Stomach smooth muscle (tissue), 2 donors: Measurements from ENCODE around the gene RALBP1.

Experiments used
- H3K27ac ChIP-seq: one replicate; pipeline ENCODE4 v1.7.0; 2013; ENCODE audit warnings: mild to moderate bottlenecking, low read length, inconsistent platforms
- H3K27me3 ChIP-seq, 2 donors: one replicate each; pipeline ENCODE4 v1.7.0; 2013; ENCODE audit warnings: low read length in 2 of 2; ENCODE audit not compliant: insufficient read depth in 2 of 2, control insufficient read depth in 1 of 2
- H3K36me3 ChIP-seq, 2 donors: one replicate each; pipeline ENCODE4 v1.7.0; 2013; ENCODE audit warnings: low read length in 2 of 2; ENCODE audit not compliant: control insufficient read depth in 2 of 2, insufficient read depth in 2 of 2
- H3K4me1 ChIP-seq: one replicate; pipeline ENCODE4 v1.7.0; 2013; ENCODE audit warnings: low read length; ENCODE audit not compliant: control insufficient read depth, insufficient read depth
- H3K4me3 ChIP-seq, 2 donors: one replicate each; pipeline ENCODE4 v1.7.0; 2013; ENCODE audit warnings: low read length in 2 of 2
- H3K9ac ChIP-seq, 2 donors: one replicate each; pipeline ENCODE4 v1.7.0; 2013; ENCODE audit warnings: low read length in 2 of 2, mild to moderate bottlenecking in 1 of 2
- H3K9me3 ChIP-seq, 2 donors: one replicate each; pipeline ENCODE4 v1.7.0; 2013; ENCODE audit warnings: low read length in 2 of 2; ENCODE audit not compliant: control insufficient read depth in 2 of 2
- donor health status: healthy.
- donor health status: Pancreatic carcinoma.

RALBP1 gene

DNA sequence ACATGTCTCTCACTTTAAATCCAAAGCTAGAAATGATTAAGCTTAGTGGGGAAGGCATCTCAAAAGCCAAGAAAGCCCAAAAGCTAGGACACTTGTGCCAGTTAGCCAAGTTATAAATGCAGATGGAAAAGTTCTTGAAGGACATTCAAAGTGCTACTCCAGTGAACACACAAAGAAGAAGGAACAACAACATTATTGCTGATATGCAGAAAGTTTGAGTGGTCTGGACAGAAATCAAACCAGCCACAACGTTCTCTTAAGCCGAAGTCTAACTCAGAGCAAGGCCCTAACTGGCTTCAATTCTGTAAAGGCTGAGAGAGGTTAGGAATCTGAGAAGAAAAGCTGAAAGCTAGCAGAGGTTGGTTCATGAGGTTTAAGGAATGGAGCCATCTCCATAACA, 90.1 kb downstream of the RALBP1 start:
- H3K4me1 ChIP-seq: peaks cover 18% of the 10 kb centered on the region
- H3K27ac ChIP-seq: no peak overlapping the region
- H3K36me3 ChIP-seq: peaks cover 21 to 30% of the 10 kb centered on the region in 2 donors
- H3K9me3 ChIP-seq: no peaks in the 10 kb centered on the region
- H3K4me3 ChIP-seq: no peak overlapping the region
- no peaks in the 10 kb centered on the region for H3K27me3 ChIP-seq
- no peak overlapping the region for H3K9ac ChIP-seq

DNA sequence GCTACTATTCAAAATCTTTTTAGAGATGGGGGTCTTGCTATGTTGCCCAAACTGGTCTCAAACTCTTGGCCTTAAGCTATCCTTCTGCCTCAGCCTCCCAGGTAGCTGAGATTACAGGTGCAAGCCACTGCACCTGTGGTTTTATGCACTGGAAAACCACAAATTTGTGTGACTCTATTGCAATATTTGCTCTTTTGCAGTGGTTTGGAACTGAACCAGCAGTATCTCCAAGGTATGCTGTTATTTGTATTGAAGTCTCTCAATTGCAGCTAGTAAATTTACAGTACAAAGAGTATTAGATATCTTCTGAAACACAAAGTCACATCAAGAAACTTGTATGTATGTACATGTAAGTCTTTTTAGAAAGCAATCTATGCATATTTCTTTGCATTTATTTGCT, 92.9 kb downstream of the RALBP1 start:
- H3K9ac ChIP-seq: no peak overlapping the region
- no peaks in the 10 kb centered on the region for H3K9me3 ChIP-seq
- peaks cover 14% of the 10 kb centered on the region for H3K4me1 ChIP-seq
- H3K27ac ChIP-seq: no peak overlapping the region
- H3K4me3 ChIP-seq: no peak overlapping the region
- no peaks in the 10 kb centered on the region for H3K27me3 ChIP-seq
- H3K36me3 ChIP-seq: peaks cover 18 to 32% of the 10 kb centered on the region in 2 donors

DNA sequence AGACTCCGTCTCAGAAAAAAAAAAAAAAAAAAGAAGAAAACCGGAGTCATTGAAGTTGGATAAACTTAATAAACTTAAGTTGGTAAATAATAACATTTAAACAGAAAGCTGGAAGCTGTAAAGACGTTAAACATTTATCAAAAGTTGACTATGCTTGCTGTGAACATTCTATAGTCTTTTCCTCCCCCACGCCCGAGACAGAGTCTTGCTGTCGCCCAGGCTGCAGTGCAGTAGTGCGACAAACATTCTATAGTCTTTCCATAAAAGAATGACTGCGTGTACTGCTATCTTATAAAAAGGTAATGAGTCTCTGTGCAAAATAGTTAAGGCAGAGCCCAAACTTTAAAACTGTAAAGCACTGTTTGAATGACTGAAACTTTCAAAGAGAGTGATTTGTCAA, 93.9 kb downstream of the RALBP1 start:
- Histone ChIP-seq H3K9ac (no peak overlapping the region), H3K27me3 (no peaks in the 10 kb centered on the region), H3K4me3 (no peak overlapping the region), H3K9me3 (no peaks in the 10 kb centered on the region), H3K36me3 (peaks cover 18 to 32% of the 10 kb centered on the region in 2 donors), H3K27ac (no peak overlapping the region), H3K4me1 (peaks cover 10% of the 10 kb centered on the region)

DNA sequence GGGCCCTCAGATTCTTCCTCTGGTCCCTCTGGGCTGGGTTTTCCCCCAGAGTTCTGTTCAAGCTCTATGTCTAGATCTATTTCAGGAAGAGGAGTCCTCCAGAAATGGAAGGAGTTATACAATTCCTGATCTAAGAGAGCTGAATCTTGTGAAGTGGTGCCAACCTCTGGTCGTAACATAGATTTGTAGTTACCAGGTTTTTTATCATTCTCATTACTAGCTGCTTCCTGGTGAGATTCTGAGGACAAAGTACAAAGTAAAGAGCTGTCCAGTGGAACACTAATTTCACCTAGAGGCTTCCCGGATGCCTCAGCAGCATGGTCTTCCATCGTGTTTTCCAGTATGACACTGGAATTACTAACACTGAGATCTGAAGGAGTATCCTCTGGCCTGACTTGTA, 94.9 kb downstream of the RALBP1 start:
- Histone ChIP-seq H3K9me3 (no peaks in the 10 kb centered on the region), H3K4me1 (peaks cover 4% of the 10 kb centered on the region), H3K4me3 (no peak overlapping the region), H3K9ac (no peak overlapping the region), H3K27ac (no peak overlapping the region), H3K27me3 (no peaks in the 10 kb centered on the region), H3K36me3 (peaks cover 18 to 32% of the 10 kb centered on the region in 2 donors)

DNA sequence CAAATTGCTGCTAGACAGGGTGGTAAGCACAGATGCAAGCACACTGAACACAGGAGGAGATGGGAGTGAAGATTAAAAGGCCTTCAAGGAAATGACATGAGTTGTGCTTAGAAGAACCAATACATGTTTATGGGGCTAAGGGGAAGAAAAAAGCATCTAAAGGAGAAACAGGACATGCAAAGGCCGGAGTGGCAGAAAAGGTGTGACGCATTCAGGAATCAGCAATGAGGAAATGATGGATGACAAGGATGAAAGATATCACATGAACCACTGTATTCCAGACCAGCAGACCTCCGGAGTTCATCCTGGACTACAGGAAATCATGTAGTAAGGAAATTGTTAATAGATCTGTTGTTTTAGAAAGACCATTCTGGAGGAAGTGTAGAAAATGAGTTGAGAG, 96.2 kb downstream of the RALBP1 start:
- Histone ChIP-seq H3K9me3 (no peaks in the 10 kb centered on the region), H3K27me3 (no peaks in the 10 kb centered on the region), H3K4me1 (no peaks in the 10 kb centered on the region), H3K36me3 (peaks cover 18 to 32% of the 10 kb centered on the region in 2 donors), H3K27ac (no peak overlapping the region), H3K9ac (no peak overlapping the region), H3K4me3 (no peak overlapping the region)

DNA sequence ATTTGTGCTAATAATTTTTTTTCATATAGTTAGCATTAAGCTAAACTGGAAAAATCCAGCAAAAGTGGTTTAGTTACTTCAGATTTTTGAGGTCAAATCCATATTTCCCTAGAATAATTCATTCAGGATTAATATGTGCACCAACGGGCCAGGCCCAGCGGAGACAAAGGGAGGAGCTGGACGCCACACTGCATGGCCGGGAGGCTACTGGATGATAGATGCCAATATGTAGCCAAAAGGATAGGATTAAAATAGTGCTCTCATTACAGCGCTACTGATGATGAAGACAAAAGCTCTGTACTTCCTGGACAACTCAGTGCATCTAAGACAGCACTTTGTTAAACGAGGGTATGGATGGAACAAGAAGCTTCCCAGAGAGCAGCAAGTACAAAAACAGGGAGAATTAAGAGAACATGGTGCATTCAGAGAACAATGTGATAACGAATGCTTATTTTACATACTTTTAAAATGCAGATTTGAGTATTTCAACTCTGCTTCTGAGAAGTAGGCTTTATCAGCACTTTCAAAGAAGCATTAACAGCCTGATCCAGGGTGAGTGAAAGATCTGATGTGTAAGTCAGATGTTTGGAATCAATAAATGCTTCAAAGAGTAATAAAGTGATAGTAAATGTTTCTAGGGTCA, 99.3 kb downstream of the RALBP1 start:
- no peaks in the 10 kb centered on the region for H3K27me3 ChIP-seq
- H3K9me3 ChIP-seq: no peaks in the 10 kb centered on the region
- peaks cover 14 to 15% of the 10 kb centered on the region in 2 donors for H3K36me3 ChIP-seq
- H3K27ac ChIP-seq: no peak overlapping the region
- no peaks in the 10 kb centered on the region for H3K4me1 ChIP-seq
- no peak overlapping the region for H3K9ac ChIP-seq
- H3K4me3 ChIP-seq: no peak overlapping the region

DNA sequence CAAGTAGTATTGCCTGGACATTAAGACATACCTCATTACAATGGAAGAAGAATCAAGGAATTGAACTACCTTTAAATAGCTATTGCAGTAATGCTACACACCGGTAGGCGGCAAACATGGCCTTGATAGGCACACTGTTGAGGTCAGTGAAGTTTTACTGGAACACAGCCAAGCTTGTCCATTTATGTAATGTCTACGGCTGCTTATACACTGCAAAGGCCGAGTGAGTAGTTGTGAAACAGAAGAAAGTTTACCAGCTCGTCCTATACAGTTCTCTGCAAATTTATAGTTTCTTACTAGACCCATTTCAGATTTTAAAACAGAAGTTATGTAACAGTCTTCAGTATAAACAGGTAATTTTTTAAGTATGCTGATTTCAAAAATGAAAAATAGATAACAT, 100.2 kb downstream of the RALBP1 start:
- H3K9me3 ChIP-seq: no peaks in the 10 kb centered on the region
- no peak overlapping the region for H3K27ac ChIP-seq
- H3K9ac ChIP-seq: no peak overlapping the region
- H3K36me3 ChIP-seq: peaks cover 13% of the 10 kb centered on the region in 2 donors
- H3K27me3 ChIP-seq: no peaks in the 10 kb centered on the region
- no peaks in the 10 kb centered on the region for H3K4me1 ChIP-seq
- H3K4me3 ChIP-seq: no peak overlapping the region

DNA sequence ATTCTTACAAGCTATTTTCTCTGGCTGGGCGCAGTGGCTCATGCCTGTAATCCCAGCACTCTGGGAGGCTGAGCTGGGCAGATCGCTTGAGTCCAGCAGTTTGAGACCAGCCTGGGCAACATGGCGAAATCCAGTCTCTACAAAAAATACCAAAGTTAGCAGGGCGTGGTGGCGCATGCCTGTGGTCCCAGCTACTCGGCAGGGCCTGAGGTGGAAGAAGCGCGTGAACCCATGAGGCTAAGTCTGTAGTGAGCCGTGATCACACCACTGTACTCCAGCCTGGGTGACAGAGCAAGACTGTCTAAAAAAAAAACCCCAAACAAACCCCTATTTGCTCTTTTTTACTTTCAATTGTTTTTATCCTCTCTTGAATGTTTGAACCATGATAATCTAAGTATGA, 102.0 kb downstream of the RALBP1 start:
- Histone ChIP-seq H3K27ac (no peak overlapping the region), H3K4me3 (no peak overlapping the region), H3K27me3 (no peaks in the 10 kb centered on the region), H3K9ac (no peak overlapping the region), H3K9me3 (no peaks in the 10 kb centered on the region), H3K36me3 (peaks cover 7 to 17% of the 10 kb centered on the region in 2 donors), H3K4me1 (no peaks in the 10 kb centered on the region)

DNA sequence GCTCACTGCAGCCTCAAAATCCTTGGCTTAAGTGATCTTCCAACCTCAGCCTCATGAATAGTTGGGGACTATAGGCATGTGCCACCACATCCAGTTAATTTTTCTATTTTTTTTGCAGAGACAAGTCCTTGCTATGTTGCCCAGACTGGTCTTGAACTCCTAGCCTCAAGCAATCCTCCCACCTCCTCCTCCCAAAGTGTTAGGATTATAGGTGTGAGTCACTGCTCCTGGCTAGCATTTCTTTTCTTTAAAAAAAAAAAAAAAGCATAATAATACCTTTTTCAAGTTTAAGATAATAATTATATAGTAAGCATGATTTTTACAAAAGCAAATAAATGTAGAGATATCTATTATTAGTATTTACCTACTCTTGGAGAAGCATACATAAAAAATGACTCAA, 103.0 kb downstream of the RALBP1 start:
- peaks cover 7 to 20% of the 10 kb centered on the region in 2 donors for H3K36me3 ChIP-seq
- no peak overlapping the region for H3K9ac ChIP-seq
- H3K4me1 ChIP-seq: no peaks in the 10 kb centered on the region
- H3K4me3 ChIP-seq: no peak overlapping the region
- no peaks in the 10 kb centered on the region for H3K9me3 ChIP-seq
- H3K27me3 ChIP-seq: no peaks in the 10 kb centered on the region
- H3K27ac ChIP-seq: no peak overlapping the region

DNA sequence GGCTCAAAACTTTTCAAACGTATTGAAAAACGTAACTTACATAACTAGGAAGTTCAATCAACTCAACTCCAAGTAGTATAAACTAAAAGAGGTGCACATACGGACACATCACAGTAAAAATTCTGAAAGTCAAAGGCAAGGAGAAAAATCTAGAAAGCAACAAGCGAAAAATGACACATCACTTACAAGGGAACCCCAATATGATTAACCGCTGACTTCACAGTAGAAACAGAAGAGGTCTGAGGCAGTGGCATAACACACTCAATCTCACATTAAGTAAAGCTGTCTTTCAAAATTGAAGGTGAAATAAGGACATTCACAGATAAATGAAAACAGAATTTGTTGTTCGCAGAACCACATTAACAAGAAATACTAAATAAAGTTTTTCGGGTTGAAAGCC, 106.4 kb downstream of the RALBP1 start:
- H3K27ac ChIP-seq: no peak overlapping the region
- H3K9me3 ChIP-seq: no peaks in the 10 kb centered on the region
- H3K36me3 ChIP-seq: peaks cover 7 to 23% of the 10 kb centered on the region in 2 donors
- no peaks in the 10 kb centered on the region for H3K27me3 ChIP-seq
- no peak overlapping the region for H3K9ac ChIP-seq
- no peak overlapping the region for H3K4me3 ChIP-seq
- no peaks in the 10 kb centered on the region for H3K4me1 ChIP-seq

DNA sequence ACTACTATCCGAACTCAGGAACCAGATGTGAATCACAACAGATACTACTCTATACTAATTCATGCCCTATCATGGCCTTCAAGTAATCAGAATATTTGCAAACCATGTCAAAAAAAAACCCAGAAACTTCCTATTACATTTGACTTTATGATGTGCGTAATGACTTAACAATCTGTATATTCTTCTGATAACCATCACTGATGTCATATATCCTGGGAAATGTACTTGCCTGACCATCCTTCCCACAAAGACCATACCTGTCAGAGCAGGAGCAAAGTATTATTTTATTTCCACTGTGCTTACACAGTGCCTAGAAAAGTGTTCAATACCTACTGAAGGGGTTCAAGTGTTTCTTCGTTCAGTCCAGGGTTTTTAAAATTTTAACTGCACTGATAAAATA, 111.5 kb downstream of the RALBP1 start:
- H3K27ac ChIP-seq: no peak overlapping the region
- no peaks in the 10 kb centered on the region for H3K27me3 ChIP-seq
- no peak overlapping the region for H3K4me3 ChIP-seq
- H3K9me3 ChIP-seq: no peaks in the 10 kb centered on the region
- no peaks in the 10 kb centered on the region for H3K4me1 ChIP-seq
- no peak overlapping the region for H3K9ac ChIP-seq
- H3K36me3 ChIP-seq: peaks cover 6 to 9% of the 10 kb centered on the region in 2 donors
